Smooth muscle cell (in vitro differentiated cells): ENCODE data around the gene ZNHIT3. TPM values are rescaled to one million over a fixed set of nuclear protein-coding genes. Genes with fewer than 3 reads are reported as not detected.

Source experiments
- DNase-seq: peaks from one replicate; lab custom pipeline; 2025; ENCODE audit not compliant: unreplicated experiment; lab: John Stamatoyannopoulos, UW
- H2AFZ ChIP-seq: fragments of 200-600 bp; sonication (generic); 2 replicates; pipeline ENCODE4 v1.6.0; 2016; ENCODE audit warnings: antibody characterized with exemption, low read depth, mild to moderate bottlenecking
- H3F3A ChIP-seq: fragments of 200-600 bp; sonication (generic); 2 replicates; pipeline ENCODE4 v1.6.0; 2017; ENCODE audit warnings: antibody characterized with exemption, low read depth
- H3K27ac ChIP-seq: fragments of 200-600 bp; sonication (generic); 2 replicates; pipeline ENCODE4 v1.5.1; 2016; ENCODE audit warnings: low read depth, mild to moderate bottlenecking
- H3K27me3 ChIP-seq: fragments of 200-600 bp; sonication (generic); 2 replicates; pipeline ENCODE4 v1.6.1; 2016; ENCODE audit warnings: low read depth, mild to moderate bottlenecking
- H3K36me3 ChIP-seq: fragments of 200-600 bp; sonication (generic); 2 replicates; pipeline ENCODE4 v1.5.1; 2016; ENCODE audit warnings: low read depth
- H3K4me1 ChIP-seq: fragments of 200-600 bp; sonication (generic); 2 replicates; pipeline ENCODE4 v1.5.1; 2016; ENCODE audit warnings: low read depth
- H3K4me2 ChIP-seq: fragments of 200-600 bp; sonication (generic); 2 replicates; pipeline ENCODE4 v1.6.0; 2016; ENCODE audit warnings: mild to moderate bottlenecking
- H3K4me3 ChIP-seq: fragments of 200-600 bp; sonication (generic); 2 replicates; pipeline ENCODE4 v1.5.1; 2016; ENCODE audit warnings: mild to moderate bottlenecking
- H3K79me2 ChIP-seq: fragments of 200-600 bp; sonication (generic); 2 replicates; pipeline ENCODE4 v1.6.0; 2016; ENCODE audit warnings: low read depth, mild to moderate bottlenecking
- H3K9ac ChIP-seq: fragments of 200-600 bp; sonication (generic); 2 replicates; pipeline ENCODE4 v1.6.0; 2016; ENCODE audit warnings: low read depth
- H3K9me3 ChIP-seq: fragments of 200-600 bp; sonication (generic); replicated peaks from 2 replicates; pipeline ENCODE4 v1.5.1; 2016; ENCODE audit warnings: low read depth
- H4K20me1 ChIP-seq: fragments of 200-600 bp; sonication (generic); 2 replicates; pipeline ENCODE4 v1.6.0; 2016; ENCODE audit warnings: low read depth
- CTCF ChIP-seq: fragments of 200-600 bp; sonication (generic); IDR thresholded peaks from 2 replicates; pipeline ENCODE4 v1.5.1; 2017; ENCODE audit warnings: borderline replicate concordance, mild to moderate bottlenecking, antibody characterized with exemption; ENCODE audit not compliant: insufficient read depth, poor library complexity, severe bottlenecking
- WGBS: methylation state at CpG from one replicate; pipeline ENCODE4 v1.1.7; 2016; ENCODE audit warnings: low lambda C conversion rate; 5-methylcytosine and 5-hydroxymethylcytosine counted together
- polyA plus RNA-seq: library from polyadenylated mRNA; unstranded; fragments of >200 nt; fragmentation: Nextera tagmentation; extraction: Ambion mirVana; gene quantifications from 2 replicates; pipeline ENCODE4 v1.2.1, GENCODE V29; 2016
- total RNA-seq: library from RNA; depleted of rRNA; stranded (reverse); fragments of >200 nt; gene quantifications from 2 replicates; pipeline ENCODE4 v1.2.3, GENCODE V29; 2014

ZNHIT3 gene
- total and polyA plus RNA-seq, 2 experiments from 2014 or later = 34.2 to 47.7 TPM

- peak; percentile 51 for DNase-seq
- H3K4me2 ChIP-seq = peak overlapping the region; percentile 89
- 9% methylated on average over 45 of the region's 48 CpGs for WGBS
These were observed 47.7 kb downstream of the ZNHIT3 start for GRCh38 chr17:36533935-36534839.

GRCh38 chr17:36534840-36535668 lies 48.6 kb downstream of the ZNHIT3 start, which contains the start of the genes MYO19 and PIGW:
Gene MYO19, minus strand, starts transcription at chr17:36534868. Its CDS starts 2,330 bp downstream, at chr17:36532538.
Gene PIGW, plus strand, starts transcription at chr17:36534987. Its CDS starts 2,115 bp downstream, at chr17:36537102.
- Histone ChIP-seq H2AFZ (peak within 1 kb of the TSS; percentile 78), H3K27me3 (no peaks in the 10 kb centered on the region), H3K79me2 (peaks cover 8% of the 10 kb centered on the region), H3K9me3 (no peaks in the 10 kb centered on the region), H3K36me3 (no peaks in the 10 kb centered on the region), H3K4me3 (peak within 1 kb of the TSS; percentile 65), H3K4me1 (peaks cover 10% of the 10 kb centered on the region), H3K27ac (peak within 1 kb of the TSS; percentile 82), H3K4me2 (peak within 1 kb of the TSS; percentile 89), H3K9ac (peak within 1 kb of the TSS; percentile 71), H3F3A (peaks cover 17% of the 10 kb centered on the region), H4K20me1 (no peaks in the 10 kb centered on the region)
- peak; percentile 83 for DNase-seq
- no peak for TF ChIP-seq CTCF
- WGBS = 1% methylated on average over 82 of the region's 83 CpGs

More at GRCh38 chr17:36533935-36534839, 47.7 kb downstream of the ZNHIT3 start:
- Histone ChIP-seq H3K79me2 (peaks cover 8% of the 10 kb centered on the region), H3K27me3 (no peaks in the 10 kb centered on the region), H3K36me3 (no peaks in the 10 kb centered on the region), H3F3A (peaks cover 17% of the 10 kb centered on the region), H3K9ac (peak overlapping the region; percentile 71), H3K9me3 (no peaks in the 10 kb centered on the region), H3K27ac (peak overlapping the region; percentile 82), H3K4me1 (peaks cover 10% of the 10 kb centered on the region), H2AFZ (peak overlapping the region; percentile 78), H3K4me3 (peak overlapping the region; percentile 65), H4K20me1 (no peaks in the 10 kb centered on the region)
- peak; percentile 60 for TF ChIP-seq CTCF

- Histone ChIP-seq H3K27me3 (no peaks in the 10 kb centered on the region), H3K4me2 (peak overlapping the region; percentile 89), H3K4me3 (peak overlapping the region; percentile 65), H3K79me2 (peaks cover 8% of the 10 kb centered on the region), H3K9me3 (no peaks in the 10 kb centered on the region), H3K27ac (peak overlapping the region; percentile 82), H4K20me1 (no peaks in the 10 kb centered on the region), H3K9ac (peak overlapping the region; percentile 10), H3K4me1 (peaks cover 10% of the 10 kb centered on the region), H2AFZ (peak overlapping the region; percentile 78), H3K36me3 (no peaks in the 10 kb centered on the region), H3F3A (peaks cover 17% of the 10 kb centered on the region)
- whole genome bisulfite sequencing = 13% methylated on average over 15 of the region's 15 CpGs
- no peak for DNase-seq
- no peak for TF ChIP-seq CTCF
These were observed 49.2 kb downstream of the ZNHIT3 start for GRCh38 chr17:36535669-36536081.
